ENCODE data around the gene WNT3A. TPM values are rescaled to one million over a fixed set of nuclear protein-coding genes. Genes with fewer than 3 reads are reported as not detected.

WNT3A gene
- total RNA-seq, 2 experiments from 2014 or later, result not detected

DNA sequence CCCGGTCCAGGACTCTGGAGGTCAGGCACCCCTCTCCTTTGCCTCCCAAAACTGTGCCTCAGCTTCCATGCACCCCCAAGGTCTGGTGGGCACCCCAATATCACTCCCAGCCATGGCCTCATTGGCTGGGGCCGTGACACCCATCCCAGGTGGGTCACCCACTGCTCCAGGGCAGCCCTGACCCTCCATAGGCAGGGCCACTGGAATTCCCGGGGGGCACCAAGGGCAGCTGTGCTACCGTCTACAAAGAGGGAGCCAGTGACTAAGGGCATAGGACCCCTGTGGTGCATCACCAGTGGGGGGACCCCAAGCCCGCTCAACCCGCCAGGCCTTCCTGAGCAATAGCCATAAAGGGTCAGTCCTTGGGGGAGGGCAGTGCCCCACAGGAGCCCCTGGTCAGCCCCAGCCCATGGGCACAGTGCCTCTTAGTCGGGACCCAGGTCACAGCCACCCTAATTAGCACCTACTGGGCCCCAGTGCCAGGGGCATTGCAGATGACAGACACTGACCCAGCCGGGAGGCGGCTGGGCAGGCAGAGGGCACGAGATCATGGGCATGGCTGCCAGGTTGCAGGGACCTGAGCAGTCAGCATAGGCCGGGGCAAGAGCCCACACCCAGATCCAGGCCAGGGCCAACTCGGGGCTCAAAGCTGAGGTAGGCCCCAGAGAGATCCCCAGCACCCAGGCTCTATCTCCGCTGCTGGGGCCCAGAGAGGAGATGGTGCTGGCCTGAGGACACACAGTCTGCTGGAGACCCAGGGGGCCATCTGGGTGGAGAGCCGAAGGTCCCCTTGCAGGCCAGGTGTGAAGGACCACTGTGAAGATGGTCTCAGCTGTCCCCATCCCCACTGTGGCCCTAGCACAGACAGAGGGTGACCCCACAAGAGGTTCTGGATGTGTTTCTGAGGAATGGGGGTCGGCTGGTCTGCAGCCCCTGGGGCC lies 56.7 kb downstream of the WNT3A start:
- no peaks in the 10 kb centered on the region for H3K36me3 Mint-ChIP-seq (ENCODE audit: low read depth)
- H3K27ac Mint-ChIP-seq, result no peak overlapping the region
- no peak overlapping the region for H3K4me3 Mint-ChIP-seq
- DNase-seq, result no peak
- H3K4me1 Mint-ChIP-seq, result peaks cover 7% of the 10 kb centered on the region
- H3K9me3 Mint-ChIP-seq, result no peaks in the 10 kb centered on the region
- H3K27me3 Mint-ChIP-seq, result peaks cover 26% of the 10 kb centered on the region
- POLR2A ChIA-PET, result interaction anchor here (2.4 kb wide), 1 partner anchor 19 kb away, joined by 7 read pairs; the partner anchor contains the start of gene ARF1
- CTCF ChIA-PET, result no interaction called here

DNA sequence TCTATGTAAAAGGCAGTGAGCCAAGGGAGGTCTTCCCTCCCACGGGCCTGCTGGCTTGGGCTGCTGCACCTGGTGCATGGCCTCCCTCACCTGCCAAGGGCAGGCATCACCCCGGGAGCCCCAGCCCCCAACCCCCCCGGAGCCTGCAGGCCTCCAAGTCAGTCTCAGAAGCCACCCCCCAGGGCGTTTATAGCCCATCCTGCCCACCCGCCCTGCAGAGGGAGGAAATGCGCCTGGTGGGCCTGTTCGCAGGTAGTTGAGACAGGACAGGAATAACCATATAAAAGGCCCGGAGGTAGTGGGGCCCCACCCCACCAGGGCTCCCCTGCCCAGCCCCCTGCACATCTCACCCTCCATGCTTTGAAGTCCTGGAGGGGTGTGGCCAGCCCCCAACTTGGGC lies 57.5 kb downstream of the WNT3A start:
- no peaks in the 10 kb centered on the region for H3K9me3 Mint-ChIP-seq
- CTCF ChIA-PET, result no interaction called here
- POLR2A ChIA-PET, result interaction anchor here (2.4 kb wide), 1 partner anchor 18 kb away, joined by 7 read pairs; the partner anchor contains the start of gene ARF1
- no peak for DNase-seq
- no peak overlapping the region for H3K27ac Mint-ChIP-seq
- no peak overlapping the region for H3K4me3 Mint-ChIP-seq
- H3K27me3 Mint-ChIP-seq, result peaks cover 19% of the 10 kb centered on the region
- H3K4me1 Mint-ChIP-seq, result peaks cover 7% of the 10 kb centered on the region
- no peaks in the 10 kb centered on the region for H3K36me3 Mint-ChIP-seq (ENCODE audit: low read depth)

GRCh38 chr1:228064741-228065542 lies 58.1 kb downstream of the WNT3A start:
- CTCF ChIA-PET, result interaction anchor here (0.7 kb wide), 1 partner anchor 65 kb away, joined by 3 read pairs; no protein-coding TSS in a partner anchor
- peaks cover 14% of the 10 kb centered on the region for H3K27me3 Mint-ChIP-seq
- no peaks in the 10 kb centered on the region for H3K9me3 Mint-ChIP-seq
- H3K4me1 Mint-ChIP-seq, result peaks cover 3% of the 10 kb centered on the region
- no peak overlapping the region for H3K27ac Mint-ChIP-seq
- no peak for DNase-seq
- H3K4me3 Mint-ChIP-seq, result no peak overlapping the region
- POLR2A ChIA-PET, result interaction anchor here (2.4 kb wide), 1 partner anchor 17 kb away, joined by 7 read pairs; the partner anchor contains the start of gene ARF1
- no peaks in the 10 kb centered on the region for H3K36me3 Mint-ChIP-seq (ENCODE audit: low read depth)

DNA sequence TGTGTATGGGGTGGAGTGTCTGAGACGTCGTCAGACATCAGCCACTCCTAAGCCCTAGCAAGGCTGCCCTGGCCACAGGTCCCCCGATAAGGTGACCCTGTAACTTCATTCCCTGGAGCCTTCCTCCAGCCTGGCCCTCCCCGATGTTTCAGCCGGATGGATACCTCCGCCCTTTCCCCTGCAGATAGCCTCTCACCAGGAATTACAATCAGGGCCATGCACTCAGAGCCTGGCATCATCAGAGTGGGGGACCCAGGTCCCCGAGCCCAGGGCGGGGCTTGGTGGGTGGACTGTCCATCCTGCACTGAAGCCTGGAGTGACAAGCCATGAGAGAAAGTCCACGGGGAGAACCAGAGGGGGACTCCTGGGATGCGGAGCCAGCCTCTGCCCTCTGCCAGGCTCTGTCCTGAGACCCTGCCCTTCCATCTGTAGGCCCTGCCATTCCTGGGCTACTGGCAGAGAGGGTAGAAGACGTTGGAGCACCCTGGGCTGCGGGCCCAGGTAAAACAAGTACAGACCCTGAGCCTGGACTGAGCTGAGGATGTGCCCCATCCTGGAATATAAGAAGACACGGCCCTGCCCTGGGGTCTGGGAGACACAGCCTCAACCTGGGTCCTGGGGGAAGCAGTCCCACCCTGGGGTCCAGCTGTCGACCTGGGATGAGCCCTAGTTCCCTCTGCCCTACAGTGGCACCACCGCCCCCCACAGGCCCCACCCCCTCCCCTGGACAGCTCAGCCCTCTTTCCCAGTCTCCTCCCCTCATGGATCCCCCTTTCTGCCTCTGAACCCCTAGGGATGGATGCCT lies 58.9 kb downstream of the WNT3A start:
- Mint-ChIP-seq H3K9me3 (no peaks in the 10 kb centered on the region), H3K27me3 (peaks cover 11% of the 10 kb centered on the region), H3K36me3 (ENCODE audit: low read depth) (no peaks in the 10 kb centered on the region), H3K4me1 (peaks cover 3% of the 10 kb centered on the region), H3K4me3 (no peak overlapping the region), H3K27ac (no peak overlapping the region)
- CTCF ChIA-PET, result interaction anchor here (0.7 to 0.9 kb wide), 2 partner anchors 66 kb away, joined by 3 read pairs; no protein-coding TSS in a partner anchor
- POLR2A ChIA-PET, result interaction anchor here (2.4 kb wide), 1 partner anchor 16 kb away, joined by 7 read pairs; the partner anchor contains the start of gene ARF1
- DNase-seq, result no peak

DNA sequence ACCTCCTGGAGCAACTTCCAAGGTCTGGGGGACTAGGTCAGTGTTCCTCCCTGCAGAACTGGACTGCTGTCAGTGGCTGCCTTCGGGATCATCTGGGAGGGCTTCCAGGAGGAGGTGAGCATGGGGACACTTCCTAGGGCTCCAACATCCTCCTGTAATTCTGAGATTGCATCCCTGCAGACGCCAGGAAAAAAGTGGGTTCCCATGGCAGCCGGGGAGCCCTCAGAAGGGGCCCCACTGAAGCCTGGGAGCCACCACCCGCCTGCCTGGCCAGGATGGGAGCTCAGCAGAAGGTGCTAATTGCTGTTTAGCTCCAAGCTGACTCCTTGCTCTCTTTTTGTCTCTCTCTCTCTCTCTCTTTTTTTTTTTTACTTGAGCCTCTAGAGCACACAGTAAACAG lies 59.6 kb downstream of the WNT3A start:
- Mint-ChIP-seq H3K27me3 (peaks cover 5% of the 10 kb centered on the region), H3K27ac (no peak overlapping the region), H3K4me1 (no peaks in the 10 kb centered on the region), H3K36me3 (ENCODE audit: low read depth) (no peaks in the 10 kb centered on the region), H3K4me3 (no peak overlapping the region), H3K9me3 (no peaks in the 10 kb centered on the region)
- ChIA-PET CTCF (interaction anchor here (0.9 kb wide), 1 partner anchor 67 kb away, joined by 3 read pairs; no protein-coding TSS in a partner anchor), POLR2A (no interaction called here)
- no peak for DNase-seq

DNA sequence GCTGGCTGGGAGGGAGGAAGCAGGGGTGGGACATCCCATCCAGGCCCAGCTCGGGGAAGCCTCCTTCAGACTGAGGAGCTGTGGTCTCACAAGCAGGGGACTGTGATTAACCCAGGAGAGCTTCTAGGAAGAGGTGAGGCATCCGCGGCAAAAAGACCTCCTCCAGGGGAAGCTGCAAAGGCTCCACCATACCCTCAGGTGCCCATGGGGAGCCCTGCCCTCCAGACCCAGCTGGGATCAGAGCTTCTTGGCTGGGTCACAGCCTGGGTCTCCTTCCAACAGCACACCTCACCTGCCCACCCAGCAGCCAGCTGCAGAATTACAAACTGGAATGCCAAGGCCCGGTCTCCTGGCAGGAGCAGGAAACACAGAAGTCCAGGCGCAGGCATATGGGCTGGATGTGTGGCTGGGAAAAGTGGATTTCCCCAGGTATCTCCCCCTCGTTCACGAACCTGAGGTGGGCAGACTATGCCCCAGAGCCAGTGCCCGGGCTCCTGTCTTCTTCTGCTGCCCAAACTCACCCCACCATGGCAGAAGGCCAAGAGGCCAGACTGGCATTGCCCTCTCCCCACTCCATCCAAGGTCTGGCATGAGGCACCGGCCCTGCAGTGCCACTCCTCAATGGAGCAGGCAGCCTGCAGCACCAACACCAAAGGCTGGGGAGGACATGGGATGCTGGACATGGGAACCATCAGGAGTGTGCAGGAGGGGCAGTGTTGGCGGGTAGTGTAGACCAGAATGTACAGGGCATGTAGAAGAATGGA lies 60.3 kb downstream of the WNT3A start:
- Mint-ChIP-seq H3K4me1 (no peaks in the 10 kb centered on the region), H3K4me3 (no peak overlapping the region), H3K36me3 (ENCODE audit: low read depth) (no peaks in the 10 kb centered on the region), H3K27me3 (peaks cover 3% of the 10 kb centered on the region), H3K27ac (no peak overlapping the region), H3K9me3 (no peaks in the 10 kb centered on the region)
- ChIA-PET CTCF (interaction anchor here (0.9 kb wide), 1 partner anchor 68 kb away, joined by 3 read pairs; no protein-coding TSS in a partner anchor), POLR2A (interaction anchor here (0.8 kb wide), 1 partner anchor 15 kb away, joined by 3 read pairs; the partner anchor contains the start of gene ARF1)
- no peak for DNase-seq

- Mint-ChIP-seq H3K4me3 (no peak overlapping the region), H3K4me1 (no peaks in the 10 kb centered on the region), H3K27ac (no peak overlapping the region), H3K9me3 (no peaks in the 10 kb centered on the region), H3K27me3 (peaks cover 3% of the 10 kb centered on the region), H3K36me3 (ENCODE audit: low read depth) (no peaks in the 10 kb centered on the region)
- ChIA-PET CTCF (no interaction called here), POLR2A (no interaction called here)
- no peak for DNase-seq
Observed at GRCh38 chr1:228068359-228068758, 61.6 kb downstream of the WNT3A start.

DNA sequence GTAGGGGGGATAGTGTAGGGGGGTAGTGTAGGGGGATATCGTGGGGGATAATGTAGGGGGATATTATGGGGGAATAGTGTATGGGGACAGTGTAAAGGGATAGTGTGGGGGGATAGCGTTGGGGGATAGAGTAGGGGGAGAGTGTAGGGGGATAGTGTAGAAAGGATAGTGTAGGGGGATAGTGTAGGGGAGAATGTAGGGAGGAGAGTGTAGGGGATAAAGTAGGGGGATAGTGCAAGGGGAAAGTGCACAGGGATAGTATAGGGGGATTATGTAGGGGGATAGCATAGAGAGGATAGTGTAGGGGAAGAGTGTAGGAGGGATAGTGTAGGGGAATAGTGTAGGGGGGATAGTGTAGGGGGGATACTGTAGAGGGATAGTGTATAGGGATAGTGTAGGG lies 63.4 kb downstream of the WNT3A start:
- Mint-ChIP-seq H3K4me3 (no peak overlapping the region), H3K27me3 (peaks cover 3% of the 10 kb centered on the region), H3K27ac (no peak overlapping the region), H3K9me3 (no peaks in the 10 kb centered on the region), H3K36me3 (ENCODE audit: low read depth) (no peaks in the 10 kb centered on the region), H3K4me1 (no peaks in the 10 kb centered on the region)
- POLR2A ChIA-PET, result no interaction called here
- no peak for DNase-seq
- CTCF ChIA-PET, result no interaction called here

GRCh38 chr1:228070851-228071250 lies 64.1 kb downstream of the WNT3A start:
- Mint-ChIP-seq H3K4me1 (no peaks in the 10 kb centered on the region), H3K36me3 (ENCODE audit: low read depth) (no peaks in the 10 kb centered on the region), H3K9me3 (no peaks in the 10 kb centered on the region), H3K4me3 (no peak overlapping the region), H3K27ac (no peak overlapping the region), H3K27me3 (peaks cover 3% of the 10 kb centered on the region)
- no peak for DNase-seq
- ChIA-PET CTCF (no interaction called here), POLR2A (no interaction called here)

DNA sequence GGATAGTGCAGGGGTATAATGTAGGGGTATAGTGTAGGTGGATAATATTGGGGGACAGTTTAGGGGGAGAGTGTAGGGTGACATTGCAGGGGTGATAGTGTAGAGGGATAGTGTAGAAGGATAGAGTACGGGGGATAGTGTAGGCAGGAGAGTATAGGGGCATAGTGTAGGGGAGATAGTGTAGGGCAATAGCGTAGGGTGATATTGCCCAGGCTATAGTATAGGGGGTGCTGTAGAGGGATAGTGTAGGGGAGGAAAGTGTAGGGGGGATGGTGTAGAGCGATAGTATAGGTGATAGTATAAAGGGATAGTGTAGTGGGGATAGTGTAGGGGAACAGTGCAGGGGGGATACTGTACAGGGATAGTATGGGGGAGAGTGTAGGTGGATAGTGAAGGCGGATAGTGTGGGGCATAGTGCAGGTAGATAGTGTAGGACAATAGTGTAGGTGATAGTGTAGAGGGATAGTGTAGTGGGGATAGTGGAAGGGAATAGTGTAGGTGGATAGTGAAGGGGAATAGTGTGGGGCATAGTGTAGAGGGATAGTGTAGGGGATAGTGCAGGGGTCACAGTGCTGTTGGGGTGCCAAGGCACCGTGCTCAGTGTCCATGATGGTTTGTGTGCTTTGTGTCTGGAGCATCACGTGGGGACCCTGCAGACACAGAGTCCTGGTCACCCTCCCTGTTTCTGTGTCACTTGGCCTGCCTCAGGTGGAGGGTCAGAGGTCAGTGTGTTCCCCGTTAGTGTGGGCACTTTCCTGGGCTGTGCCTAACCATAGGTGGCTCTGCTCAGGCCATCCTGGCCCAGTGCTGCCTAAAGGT lies 65.2 kb downstream of the WNT3A start:
- Mint-ChIP-seq H3K4me1 (no peaks in the 10 kb centered on the region), H3K27me3 (no peaks in the 10 kb centered on the region), H3K36me3 (ENCODE audit: low read depth) (no peaks in the 10 kb centered on the region), H3K4me3 (no peak overlapping the region), H3K9me3 (no peaks in the 10 kb centered on the region), H3K27ac (no peak overlapping the region)
- no peak for DNase-seq
- POLR2A ChIA-PET, result no interaction called here
- CTCF ChIA-PET, result no interaction called here

GRCh38 chr1:228072658-228073043 lies 65.9 kb downstream of the WNT3A start:
- ChIA-PET CTCF (no interaction called here), POLR2A (interaction anchor here (1.6 kb wide), 1 partner anchor 9 kb away, joined by 9 read pairs; no protein-coding TSS in a partner anchor)
- Mint-ChIP-seq H3K4me1 (no peaks in the 10 kb centered on the region), H3K27me3 (no peaks in the 10 kb centered on the region), H3K36me3 (ENCODE audit: low read depth) (no peaks in the 10 kb centered on the region), H3K4me3 (no peak overlapping the region), H3K9me3 (no peaks in the 10 kb centered on the region), H3K27ac (no peak overlapping the region)
- DNase-seq, result no peak

Data from activated CD4-positive, alpha-beta memory T cell treated with anti-CD3 and anti-CD28 coated beads, Interleukin-2, amount 10 ng/mL, durations not matched to agents 7 days and 5 days (primary cell).